Mammary epithelial cell (primary cell): Measurements from ENCODE around the gene YAF2.

Experiments
- CTCF ChIP-seq, 2 donors: IDR thresholded peaks in 1 of 2; conservative IDR thresholded peaks in 1 of 2; 2 replicates each; pipeline ENCODE4 v1.5.1; 2011 to 2012; ENCODE audit warnings: inconsistent platforms in 2 of 2, low read length in 2 of 2, mild to moderate bottlenecking in 2 of 2, control low read depth in 1 of 2, low read depth in 1 of 2; ENCODE audit not compliant: insufficient read depth in 1 of 2; ENCODE audit errors: extremely low read depth in 1 of 2
- EZH2 ChIP-seq: IDR thresholded peaks from 2 replicates; pipeline ENCODE4 v1.6.1; 2012; ENCODE audit warnings: low read length, inconsistent platforms, borderline replicate concordance

- TF ChIP-seq CTCF (conservative IDR thresholded peaks at IDR 0.05 in 1 of 2, IDR thresholded peaks at IDR 0.05 in 1 of 2; ENCODE audit: extremely low read depth in 1 of 2, insufficient read depth in 1 of 2, low read depth in 1 of 2, low read length in 2 of 2) (no peak), EZH2 (no peak)
Measured at GRCh38 chr12:42236017-42236416, 2.0 kb downstream of the YAF2 start.
